ENCODE data around the gene FAM120A.

FAM120A gene

DNA sequence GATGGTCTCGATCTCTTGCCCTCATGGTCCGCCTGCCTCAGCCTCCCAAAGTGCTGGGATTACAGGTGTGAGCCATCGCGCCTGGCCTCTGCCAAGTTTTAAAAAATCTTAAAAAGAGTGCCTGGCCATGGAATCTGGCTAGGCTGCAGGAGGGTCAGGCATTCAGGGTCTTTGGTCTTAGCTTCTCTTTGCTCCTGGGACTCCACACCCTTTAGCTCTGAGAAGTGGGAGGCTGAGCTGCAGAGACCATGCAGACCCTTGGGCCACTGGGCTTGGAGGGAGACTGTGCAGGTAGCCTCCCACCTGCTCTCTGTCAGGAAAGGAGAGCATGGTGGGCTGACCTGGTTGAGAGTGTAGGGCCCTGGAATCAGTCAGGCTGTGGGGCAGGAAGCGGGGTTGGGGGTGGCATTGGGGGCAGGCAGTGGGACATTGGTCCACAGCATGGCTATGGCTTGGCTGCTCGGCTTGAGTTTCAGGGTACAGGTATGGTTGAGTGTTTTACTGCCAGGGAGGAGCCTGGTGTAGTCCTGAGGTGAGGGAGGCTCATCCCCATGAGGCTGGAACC is 145.7 kb downstream of the FAM120A start:
- TF ChIP-seq, protein P1, sequence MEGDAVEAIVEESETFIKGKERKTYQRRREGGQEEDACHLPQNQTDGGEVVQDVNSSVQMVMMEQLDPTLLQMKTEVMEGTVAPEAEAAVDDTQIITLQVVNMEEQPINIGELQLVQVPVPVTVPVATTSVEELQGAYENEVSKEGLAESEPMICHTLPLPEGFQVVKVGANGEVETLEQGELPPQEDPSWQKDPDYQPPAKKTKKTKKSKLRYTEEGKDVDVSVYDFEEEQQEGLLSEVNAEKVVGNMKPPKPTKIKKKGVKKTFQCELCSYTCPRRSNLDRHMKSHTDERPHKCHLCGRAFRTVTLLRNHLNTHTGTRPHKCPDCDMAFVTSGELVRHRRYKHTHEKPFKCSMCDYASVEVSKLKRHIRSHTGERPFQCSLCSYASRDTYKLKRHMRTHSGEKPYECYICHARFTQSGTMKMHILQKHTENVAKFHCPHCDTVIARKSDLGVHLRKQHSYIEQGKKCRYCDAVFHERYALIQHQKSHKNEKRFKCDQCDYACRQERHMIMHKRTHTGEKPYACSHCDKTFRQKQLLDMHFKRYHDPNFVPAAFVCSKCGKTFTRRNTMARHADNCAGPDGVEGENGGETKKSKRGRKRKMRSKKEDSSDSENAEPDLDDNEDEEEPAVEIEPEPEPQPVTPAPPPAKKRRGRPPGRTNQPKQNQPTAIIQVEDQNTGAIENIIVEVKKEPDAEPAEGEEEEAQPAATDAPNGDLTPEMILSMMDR (conservative IDR thresholded peaks at IDR 0.05), result no peak
- H3K27ac ChIP-seq, result no peak overlapping the region

DNA sequence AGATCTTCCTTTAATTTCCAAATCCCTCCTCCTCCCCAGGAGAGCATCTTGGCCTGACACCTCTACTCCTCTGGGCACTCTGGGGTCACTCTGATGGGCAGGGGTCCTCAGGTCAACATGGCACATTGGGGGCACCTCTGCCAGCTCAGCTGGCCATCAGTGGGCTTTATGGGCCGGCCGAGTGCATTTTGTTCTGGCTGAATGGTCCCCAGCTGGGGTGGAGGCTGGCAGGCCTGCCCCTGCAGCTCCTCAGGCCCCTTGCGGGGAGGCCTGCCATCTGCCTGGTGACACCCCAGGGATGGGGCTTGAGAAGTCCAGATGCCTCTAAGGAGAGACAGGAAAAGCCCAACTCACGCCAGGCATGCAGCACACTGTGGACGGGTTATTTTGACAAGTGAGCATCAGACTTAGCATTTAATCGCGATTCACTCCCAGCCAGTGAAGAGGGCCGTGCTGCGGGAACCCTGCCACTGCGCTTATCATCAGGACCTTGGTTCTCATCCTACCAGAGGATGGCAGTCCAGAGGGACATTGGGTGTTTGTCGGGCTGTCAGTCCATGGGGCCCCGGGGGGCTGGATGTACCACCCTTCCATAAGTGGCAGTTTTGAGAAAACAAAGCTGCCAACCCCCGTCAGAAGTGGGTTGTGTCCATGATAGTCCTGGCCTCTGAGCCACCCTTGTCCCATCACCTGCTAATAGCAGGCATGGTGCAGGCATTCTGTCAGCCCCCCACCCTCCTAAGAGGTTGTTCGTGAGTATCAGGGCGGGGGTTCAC is 146.6 kb downstream of the FAM120A start:
- TF ChIP-seq, protein P1 (conservative IDR thresholded peaks at IDR 0.05), result no peak
- no peak overlapping the region for H3K27ac ChIP-seq

DNA sequence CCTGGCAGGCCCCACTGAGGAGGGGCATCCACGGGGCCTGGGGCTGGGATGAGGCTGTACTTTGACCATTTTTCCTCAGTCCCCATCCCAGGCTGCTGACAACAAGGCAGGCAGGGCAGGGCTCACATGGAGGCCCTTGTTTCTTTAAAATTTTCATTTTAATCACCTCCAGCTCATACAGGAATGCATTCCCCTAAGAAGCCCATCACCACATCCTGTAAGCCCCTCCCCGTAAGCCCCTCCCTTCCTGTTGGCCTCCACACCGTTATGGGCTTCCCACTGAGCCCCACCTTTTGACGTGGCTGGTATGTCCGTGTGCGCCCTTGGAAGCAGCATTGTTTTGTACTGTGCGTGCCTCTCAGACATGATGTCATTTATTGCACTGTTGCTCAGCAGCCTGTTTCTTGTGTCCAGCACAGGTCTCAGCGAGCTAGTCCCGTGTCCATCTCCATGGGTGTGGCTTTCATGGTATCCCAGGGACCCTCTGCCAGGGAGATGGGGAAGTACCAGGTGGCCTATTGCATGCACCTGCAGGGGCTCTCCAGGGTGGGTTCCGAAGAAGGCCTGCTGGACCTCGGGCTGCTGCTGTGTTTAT is 147.3 kb downstream of the FAM120A start:
- TF ChIP-seq, protein P1 (conservative IDR thresholded peaks at IDR 0.05), result no peak
- H3K27ac ChIP-seq, result no peak overlapping the region

DNA sequence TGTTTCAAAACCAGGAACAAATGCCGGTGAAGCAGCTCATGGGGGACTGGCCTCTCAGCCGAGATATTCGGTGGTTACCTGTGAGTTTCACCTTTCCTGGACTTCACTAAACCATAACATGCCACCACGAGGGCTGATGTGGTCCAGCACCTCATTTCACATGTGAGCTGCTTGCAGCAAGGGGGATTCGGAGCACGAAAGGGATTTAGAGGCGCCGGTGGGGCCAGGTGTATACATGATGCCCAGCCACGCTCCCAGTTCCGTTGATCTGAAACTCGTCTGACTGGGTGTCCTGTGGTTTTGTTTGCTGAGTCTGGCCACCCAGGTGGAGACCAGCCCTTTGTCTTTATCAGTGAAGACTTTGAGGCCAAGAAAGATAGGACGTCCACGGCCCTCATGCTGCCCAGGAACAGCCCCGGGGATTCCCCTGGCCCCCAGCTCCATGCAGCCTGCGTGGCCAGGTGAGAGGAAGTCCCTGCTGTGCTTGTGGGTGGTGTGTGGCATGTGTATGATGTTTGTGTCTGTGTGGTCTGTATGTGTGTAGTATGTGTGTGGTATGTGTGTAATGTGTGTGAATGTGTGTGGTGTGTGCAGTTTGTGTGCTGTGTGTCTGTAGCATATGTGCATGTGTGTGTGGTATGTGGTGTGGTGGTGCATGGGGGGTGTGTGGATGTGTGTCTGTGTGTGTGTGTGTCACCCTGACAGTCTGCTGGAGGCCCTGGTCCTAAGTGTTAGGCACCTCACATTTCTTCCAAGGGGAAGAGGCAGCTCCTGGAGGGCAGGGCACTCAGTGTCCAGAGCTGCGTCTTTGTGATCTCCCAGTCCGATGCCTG is 148.3 kb downstream of the FAM120A start:
- TF ChIP-seq, protein P1 (conservative IDR thresholded peaks at IDR 0.05), result no peak
- no peak overlapping the region for H3K27ac ChIP-seq

DNA sequence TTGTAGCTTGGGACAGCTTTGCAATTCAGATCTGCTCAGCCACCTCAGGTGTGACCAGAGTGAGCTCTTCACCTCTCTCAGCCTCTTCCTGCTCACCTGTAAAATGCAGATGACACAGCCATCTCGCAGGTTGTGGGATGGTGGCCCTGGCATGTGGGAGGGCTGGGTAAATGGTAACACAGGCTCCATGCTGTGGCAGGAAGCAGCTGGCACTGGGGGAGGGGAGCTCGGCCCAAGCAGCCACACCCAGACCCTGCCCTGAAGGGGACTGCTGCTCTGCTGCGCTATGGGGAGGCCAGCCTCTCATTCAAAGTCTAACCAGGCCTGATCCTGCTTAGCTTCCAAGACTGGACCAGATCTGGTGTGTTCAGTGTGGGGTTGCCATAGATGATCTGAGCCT is 149.0 kb downstream of the FAM120A start:
- no peak overlapping the region for H3K27ac ChIP-seq
- TF ChIP-seq, protein P1 (conservative IDR thresholded peaks at IDR 0.05), result no peak

DNA sequence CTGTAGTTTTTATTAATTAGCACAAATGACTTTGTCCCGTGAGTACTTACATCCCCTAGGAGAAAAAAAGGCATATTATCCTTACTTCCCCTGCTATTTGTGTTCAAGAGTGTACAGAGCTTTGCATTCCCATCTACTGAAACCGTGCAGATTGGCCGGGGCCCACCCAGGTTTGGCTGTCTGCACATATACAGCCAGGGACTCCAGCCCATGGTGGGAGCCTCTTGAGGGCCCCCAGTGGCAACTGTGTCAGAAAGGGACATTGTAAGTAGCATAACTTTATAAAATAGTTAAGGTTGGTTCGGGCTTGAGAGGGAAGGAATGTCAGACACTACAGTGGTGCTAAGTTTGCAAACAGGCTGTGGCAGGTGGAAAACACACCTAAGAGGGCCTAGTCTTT is 149.6 kb downstream of the FAM120A start:
- no peak overlapping the region for H3K27ac ChIP-seq
- TF ChIP-seq, protein P1 (conservative IDR thresholded peaks at IDR 0.05), result no peak

DNA sequence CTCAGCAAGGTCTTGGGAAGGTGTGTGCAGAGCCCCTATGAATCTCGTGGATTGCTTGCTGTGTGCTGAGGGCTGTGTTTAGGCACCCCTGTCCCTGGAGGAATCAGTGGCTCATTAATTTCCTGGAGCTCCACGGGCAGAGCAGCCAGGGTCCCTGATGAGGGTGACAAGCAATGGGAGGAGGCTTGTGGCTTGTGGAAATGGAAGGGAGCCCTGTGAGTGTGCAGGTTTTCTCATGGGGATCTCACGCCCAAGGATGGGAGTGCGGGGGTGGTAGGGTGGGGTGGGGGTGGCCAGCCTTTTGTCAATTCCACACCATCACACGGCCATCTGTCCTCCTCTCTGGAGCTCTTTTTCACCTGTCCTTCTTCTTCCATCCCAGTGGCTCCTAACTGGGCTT is 150.2 kb downstream of the FAM120A start:
- TF ChIP-seq, protein P1 (conservative IDR thresholded peaks at IDR 0.05), result no peak
- no peak overlapping the region for H3K27ac ChIP-seq

Measured in VCaP (cell line).